ENCODE measurements around the gene PRKACA.
A peak's percentile ranks its signal among the peaks of the same experiment; 100 is the strongest.

PRKACA gene

DNA sequence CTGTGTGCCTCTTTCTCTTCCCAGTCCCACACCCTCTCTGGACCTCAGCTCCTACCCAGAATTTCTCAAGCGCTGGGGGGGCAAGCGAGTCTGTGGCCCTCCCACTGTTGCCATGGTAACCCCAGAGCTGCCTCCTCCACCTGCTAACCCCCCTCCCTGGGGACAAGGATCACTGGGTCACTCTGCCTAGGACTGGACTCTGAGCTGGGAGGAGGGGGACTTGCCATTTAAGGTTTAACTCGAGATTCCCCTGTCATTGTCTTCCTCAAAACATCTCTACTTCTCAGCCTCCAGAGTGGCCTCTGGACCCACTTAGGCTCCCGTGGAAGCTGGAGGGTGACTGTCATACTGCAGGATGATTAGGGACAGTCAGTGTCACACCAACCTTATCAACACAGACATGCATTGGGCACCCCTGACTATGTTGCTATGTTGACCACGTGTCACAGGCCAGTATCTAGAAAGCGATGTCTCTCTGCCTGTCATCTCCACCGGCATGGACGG is 57.9 kb downstream of the PRKACA start:
- no peak for TF ChIP-seq POLR2A (IDR thresholded peaks at IDR 0.05; ENCODE audit: extremely low read depth, insufficient read length)
- TF ChIP-seq, protein P1, sequence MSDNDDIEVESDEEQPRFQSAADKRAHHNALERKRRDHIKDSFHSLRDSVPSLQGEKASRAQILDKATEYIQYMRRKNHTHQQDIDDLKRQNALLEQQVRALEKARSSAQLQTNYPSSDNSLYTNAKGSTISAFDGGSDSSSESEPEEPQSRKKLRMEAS (IDR thresholded peaks at IDR 0.05; ENCODE audit: low read depth, low read length) = peak; percentile 43; the same call in 1 of the 2 replicates
- no peak for DNase-seq (ENCODE audit: low read depth)
- H3K4me3 ChIP-seq (ENCODE audit: low read depth, low read length) = no peak overlapping the region

DNA sequence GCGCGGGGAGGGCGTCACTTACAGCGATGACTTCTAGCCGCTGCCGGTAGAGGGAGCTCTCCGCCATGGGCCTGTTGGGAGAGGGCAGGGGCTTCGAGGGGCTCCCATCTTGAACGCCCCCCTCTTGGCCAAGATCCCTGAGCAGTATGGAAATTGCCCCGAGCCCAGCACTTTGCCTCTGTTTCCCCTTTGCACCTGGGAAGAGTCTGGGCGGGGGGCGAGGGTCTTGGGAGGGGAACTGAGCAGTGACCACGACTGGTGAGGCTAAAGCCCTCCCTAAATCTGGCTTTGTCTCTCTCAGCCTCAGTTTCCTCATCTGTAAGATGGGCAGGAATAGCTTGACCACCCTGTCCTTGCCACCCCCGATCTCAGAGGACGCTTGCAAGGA is 58.5 kb downstream of the PRKACA start:
- TF ChIP-seq, protein P2, sequence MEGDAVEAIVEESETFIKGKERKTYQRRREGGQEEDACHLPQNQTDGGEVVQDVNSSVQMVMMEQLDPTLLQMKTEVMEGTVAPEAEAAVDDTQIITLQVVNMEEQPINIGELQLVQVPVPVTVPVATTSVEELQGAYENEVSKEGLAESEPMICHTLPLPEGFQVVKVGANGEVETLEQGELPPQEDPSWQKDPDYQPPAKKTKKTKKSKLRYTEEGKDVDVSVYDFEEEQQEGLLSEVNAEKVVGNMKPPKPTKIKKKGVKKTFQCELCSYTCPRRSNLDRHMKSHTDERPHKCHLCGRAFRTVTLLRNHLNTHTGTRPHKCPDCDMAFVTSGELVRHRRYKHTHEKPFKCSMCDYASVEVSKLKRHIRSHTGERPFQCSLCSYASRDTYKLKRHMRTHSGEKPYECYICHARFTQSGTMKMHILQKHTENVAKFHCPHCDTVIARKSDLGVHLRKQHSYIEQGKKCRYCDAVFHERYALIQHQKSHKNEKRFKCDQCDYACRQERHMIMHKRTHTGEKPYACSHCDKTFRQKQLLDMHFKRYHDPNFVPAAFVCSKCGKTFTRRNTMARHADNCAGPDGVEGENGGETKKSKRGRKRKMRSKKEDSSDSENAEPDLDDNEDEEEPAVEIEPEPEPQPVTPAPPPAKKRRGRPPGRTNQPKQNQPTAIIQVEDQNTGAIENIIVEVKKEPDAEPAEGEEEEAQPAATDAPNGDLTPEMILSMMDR (IDR thresholded peaks at IDR 0.05; ENCODE audit: low read depth, low read length) = peak; percentile 55
- no peak for TF ChIP-seq MYC (IDR thresholded peaks at IDR 0.05; ENCODE audit: low read depth, low read length)
- no peak overlapping the region for H3K4me3 ChIP-seq (ENCODE audit: low read depth, low read length)
- DNase-seq (ENCODE audit: low read depth) = no peak

DNA sequence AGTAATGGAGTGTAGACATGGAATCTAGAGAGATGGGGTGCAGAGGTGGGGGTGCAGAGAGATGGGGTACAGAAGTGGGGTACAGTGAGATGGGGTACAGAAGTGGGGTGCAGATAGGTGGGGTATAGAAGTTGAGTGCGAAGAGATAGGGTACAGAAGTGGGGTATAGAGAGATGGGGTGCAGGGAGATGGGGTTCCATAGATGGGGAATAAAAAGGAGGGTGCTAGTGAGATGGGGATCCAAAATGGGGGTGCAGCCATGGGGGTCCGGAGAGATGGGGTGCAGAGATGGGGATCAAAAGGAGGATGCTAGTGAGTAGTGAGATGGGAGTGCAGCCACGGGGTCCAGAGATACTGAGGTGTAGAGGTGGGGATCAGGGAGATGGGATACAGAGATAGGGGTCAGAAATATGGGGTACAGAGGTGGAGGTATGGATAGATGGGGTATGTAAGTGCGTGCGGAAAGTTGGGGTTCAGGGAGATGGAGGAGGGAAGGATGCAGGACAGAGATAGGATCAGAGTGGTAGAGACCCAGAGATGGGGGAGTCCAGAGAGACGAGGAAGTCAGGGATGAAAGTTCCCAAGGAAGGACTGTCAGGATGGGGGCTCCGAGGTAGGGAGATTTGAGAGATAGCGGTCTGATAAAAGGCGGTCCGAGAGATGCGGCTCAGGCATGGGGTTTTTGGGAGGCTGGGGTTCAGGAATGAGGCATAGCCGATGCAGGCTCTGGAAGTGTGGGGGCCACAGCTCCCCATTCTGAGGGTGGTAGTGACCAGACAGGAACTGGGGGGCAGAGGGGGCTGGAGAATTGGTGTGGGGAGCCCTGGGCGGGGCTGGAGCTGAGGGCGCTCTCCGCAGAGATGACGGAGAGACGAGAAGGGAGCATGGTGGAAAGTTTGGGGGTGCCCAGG is 59.1 kb downstream of the PRKACA start:
- no peak overlapping the region for H3K4me3 ChIP-seq (ENCODE audit: low read depth, low read length)
- TF ChIP-seq, protein P2 (IDR thresholded peaks at IDR 0.05; ENCODE audit: low read depth, low read length) = no peak
- TF ChIP-seq MYC (IDR thresholded peaks at IDR 0.05; ENCODE audit: low read depth, low read length) = no peak
- no peak for TF ChIP-seq POLR2A (IDR thresholded peaks at IDR 0.05; ENCODE audit: extremely low read depth, insufficient read length)
- TF ChIP-seq, protein P1 (IDR thresholded peaks at IDR 0.05; ENCODE audit: low read depth, low read length) = no peak
- DNase-seq (ENCODE audit: low read depth) = no peak

DNA sequence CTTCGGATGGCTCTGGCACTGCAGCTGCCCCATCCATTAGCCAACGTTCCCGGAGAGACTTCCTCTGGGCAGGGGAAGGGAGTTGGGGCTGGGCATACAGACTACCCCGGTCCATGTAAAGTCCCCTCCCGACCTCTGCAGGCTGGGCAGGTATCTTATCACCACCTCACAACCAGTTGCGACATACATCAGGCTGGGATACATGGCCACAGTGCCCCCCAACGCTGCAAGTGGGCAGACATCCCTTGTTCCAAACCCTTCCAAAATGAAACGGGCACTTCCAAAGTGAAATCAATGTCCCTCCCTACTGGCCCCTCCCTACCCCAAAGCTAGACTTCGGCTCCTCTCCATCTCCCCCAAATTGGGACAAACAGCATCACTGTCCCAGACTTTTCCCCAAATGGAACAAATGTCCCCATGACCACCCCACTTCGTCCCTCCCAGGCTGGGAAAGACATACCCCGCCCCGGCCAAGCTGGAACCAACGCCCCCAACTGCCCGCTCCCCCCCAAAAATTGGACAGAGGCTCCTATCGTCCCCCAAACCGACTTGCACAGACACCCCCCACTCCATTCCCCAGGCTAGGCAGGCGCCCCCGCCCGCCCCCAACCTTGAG is 60.7 kb downstream of the PRKACA start:
- DNase-seq (ENCODE audit: low read depth) = no peak
- no peak for TF ChIP-seq MYC (IDR thresholded peaks at IDR 0.05; ENCODE audit: low read depth, low read length)
- TF ChIP-seq, protein P1 (IDR thresholded peaks at IDR 0.05; ENCODE audit: low read depth, low read length) = no peak
- TF ChIP-seq, protein P2 (IDR thresholded peaks at IDR 0.05; ENCODE audit: low read depth, low read length) = no peak
- no peak for TF ChIP-seq POLR2A (IDR thresholded peaks at IDR 0.05; ENCODE audit: extremely low read depth, insufficient read length)
- H3K4me3 ChIP-seq (ENCODE audit: low read depth, low read length) = no peak overlapping the region

DNA sequence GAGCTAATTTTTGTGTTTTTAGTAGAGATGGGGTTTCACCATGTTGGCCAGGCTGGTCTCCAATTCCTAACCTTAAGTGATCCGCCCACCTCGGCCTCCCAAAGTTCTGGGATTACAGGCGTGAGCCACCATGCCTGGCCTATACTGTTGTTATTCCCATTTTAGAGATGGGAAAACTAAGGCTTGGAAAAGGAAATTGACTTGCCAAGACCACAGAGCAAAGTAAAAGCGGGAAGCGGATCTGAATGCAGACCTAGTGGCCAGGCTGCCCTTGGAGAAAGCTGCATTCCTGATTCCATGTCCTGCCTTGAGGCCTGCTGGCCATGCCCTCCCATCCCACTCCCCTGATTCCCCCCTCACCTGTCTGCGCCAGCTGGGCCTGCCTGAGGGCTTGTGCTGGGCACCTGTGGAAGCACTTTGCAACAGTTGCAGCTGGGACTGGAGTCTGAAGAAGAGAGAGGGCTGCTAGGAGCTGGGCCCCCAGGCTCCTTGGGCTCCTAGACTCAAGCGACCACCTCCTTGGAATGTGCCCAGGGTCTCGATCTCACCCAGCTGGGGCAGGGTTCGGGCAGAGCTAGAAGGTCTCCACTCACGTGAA is 61.4 kb downstream of the PRKACA start:
- no peak overlapping the region for H3K4me3 ChIP-seq (ENCODE audit: low read depth, low read length)
- TF ChIP-seq POLR2A (IDR thresholded peaks at IDR 0.05; ENCODE audit: extremely low read depth, insufficient read length) (no peak), MYC (IDR thresholded peaks at IDR 0.05; ENCODE audit: low read depth, low read length) (no peak)
- TF ChIP-seq, protein P2 (IDR thresholded peaks at IDR 0.05; ENCODE audit: low read depth, low read length) = no peak
- TF ChIP-seq, protein P1 (IDR thresholded peaks at IDR 0.05; ENCODE audit: low read depth, low read length) = no peak
- DNase-seq (ENCODE audit: low read depth) = no peak

DNA sequence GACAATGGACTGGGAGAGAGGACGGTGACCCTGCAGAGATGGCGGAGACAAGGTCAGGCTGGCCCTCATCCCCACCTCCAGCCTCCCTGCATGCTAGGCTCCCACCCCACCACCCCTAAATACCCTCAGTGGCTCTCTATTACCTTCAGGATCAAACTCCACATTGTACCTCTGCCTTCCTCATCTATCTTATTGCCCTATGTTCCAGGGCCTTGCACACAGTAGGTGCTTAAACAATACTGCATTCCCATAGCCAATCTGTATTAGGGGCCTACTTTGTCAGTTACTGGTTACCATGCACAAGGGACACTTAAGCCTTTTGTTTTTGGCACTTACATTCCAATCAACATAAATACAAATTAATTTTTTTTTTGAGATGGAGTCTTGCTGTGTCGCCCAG is 62.2 kb downstream of the PRKACA start:
- H3K4me3 ChIP-seq (ENCODE audit: low read depth, low read length) = no peak overlapping the region
- no peak for DNase-seq (ENCODE audit: low read depth)
- TF ChIP-seq, protein P2 (IDR thresholded peaks at IDR 0.05; ENCODE audit: low read depth, low read length) = no peak
- no peak for TF ChIP-seq MYC (IDR thresholded peaks at IDR 0.05; ENCODE audit: low read depth, low read length)
- no peak for TF ChIP-seq POLR2A (IDR thresholded peaks at IDR 0.05; ENCODE audit: extremely low read depth, insufficient read length)
- TF ChIP-seq, protein P1 (IDR thresholded peaks at IDR 0.05; ENCODE audit: low read depth, low read length) = no peak

Measured in NB4 (cell line).